ENCODE data around the gene SPATA46.

The SPATA46 gene

DNA sequence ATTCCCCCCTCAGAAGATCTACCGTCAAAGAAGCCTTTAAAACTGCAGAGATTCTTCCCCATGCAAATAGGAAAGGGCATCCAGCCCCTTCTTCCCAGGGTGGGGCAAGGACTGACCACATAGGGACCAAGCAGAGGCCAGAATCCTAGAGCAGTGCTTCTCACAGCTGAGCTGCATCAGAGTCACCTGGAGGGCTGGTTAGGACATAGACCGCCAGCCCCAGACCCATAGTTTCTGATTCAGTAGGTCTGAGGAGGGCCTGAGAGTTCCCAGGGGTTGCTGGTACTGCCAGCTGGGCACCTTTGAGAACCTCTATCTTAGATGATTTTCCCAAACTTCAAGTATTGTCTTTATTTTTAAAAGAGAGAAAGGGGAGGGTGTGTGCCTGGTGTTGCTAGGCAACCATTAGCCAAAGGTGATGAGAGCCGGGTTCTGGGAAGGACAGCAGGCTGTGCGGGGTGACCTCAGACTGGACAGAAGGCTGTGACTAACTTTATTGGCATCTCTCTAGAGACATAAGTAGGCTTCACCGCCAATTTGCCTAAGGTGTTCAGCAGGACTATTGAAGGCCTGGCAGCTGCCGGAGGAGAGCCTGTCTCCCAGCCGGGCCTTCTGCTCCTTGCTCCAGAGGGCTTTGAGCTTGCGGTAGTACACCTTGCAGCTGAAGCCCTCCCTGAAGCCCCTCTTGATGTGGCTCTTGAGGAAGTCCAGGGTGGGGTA, 3.0 kb downstream of the SPATA46 start:
- DNase-seq (ENCODE audit: low read depth in 2 of 2): no peak

DNA sequence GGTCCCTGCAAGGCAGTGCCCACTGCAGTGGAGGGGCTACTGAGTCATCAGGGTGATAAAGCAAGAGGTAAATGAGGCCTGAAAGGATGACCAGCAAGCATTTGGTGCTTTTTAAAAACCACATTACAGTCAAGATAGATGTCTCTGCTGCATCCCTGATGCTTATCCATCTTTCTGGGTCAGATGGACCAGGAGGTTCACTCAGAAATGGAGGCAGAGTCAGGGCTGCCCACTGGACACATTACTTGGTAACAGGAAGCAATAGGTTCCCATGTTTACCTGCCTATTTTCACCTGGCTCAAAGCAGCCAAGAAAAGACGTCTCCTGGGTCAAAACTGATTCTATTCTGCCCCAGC, 3.6 kb downstream of the SPATA46 start:
- DNase-seq (ENCODE audit: low read depth in 2 of 2): no peak

DNA sequence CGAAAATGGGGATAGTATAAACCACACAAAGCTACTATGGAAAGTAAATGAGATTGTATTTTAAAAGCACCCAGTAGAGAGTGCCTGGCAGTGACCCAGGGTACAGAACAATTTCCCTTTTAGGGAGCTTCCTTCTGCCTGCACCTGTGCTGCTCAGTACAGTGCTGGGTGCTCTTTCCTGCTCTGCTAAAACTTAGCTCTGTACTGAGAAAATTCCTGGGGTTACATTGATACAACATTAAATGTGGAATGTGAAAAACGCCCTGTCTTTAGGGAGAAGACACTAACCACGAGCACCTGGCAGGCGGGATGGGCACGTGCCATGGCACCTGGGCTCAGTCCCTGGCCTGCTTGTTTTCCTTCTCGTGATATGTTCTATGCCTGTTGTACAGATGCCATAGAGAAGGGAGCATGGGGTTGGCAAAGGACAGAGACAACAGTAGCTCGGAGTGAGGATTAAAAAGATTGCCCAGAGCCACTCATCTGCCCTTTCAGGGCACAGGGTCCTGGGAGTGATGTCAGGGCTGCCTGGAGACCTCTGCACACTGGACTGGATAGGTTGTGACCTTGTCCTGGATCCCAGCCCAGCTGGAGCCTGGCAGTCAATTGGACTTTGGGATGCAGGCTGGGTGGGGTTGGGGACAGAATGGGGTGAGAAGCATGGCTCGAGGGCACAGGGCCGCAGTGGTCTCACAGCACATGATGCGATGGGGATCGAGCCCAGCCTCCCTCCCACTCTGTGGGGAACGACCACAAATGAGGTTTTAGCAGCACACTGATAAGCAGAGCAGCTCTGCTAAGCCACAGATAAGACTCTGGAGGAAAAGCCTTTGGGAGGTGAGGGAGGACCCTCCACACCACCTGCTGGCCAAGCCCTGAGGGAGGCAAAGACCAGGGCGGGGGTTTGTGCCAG, 4.2 kb downstream of the SPATA46 start:
- DNase-seq (ENCODE audit: low read depth in 2 of 2): no peak

DNA sequence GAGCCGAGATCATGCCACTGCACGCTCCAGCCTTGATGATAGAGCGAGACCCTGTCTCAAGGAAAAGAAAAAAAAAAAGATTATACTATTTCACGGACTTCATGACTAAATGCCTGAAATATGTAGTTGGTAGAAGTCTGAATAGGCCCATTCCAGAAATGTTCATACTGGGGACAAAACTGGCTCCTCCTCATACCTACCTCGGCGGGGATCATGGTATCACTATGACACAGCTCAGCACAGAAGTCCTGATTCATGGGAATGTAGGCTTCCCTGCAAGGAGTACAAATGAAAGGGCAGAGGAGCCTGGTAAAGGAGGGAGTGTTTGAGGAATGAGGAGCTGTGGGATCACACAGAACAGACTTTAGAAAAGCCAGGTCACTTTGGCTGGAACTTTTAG, 5.0 kb downstream of the SPATA46 start:
- no peak for DNase-seq (ENCODE audit: low read depth in 2 of 2)

DNA sequence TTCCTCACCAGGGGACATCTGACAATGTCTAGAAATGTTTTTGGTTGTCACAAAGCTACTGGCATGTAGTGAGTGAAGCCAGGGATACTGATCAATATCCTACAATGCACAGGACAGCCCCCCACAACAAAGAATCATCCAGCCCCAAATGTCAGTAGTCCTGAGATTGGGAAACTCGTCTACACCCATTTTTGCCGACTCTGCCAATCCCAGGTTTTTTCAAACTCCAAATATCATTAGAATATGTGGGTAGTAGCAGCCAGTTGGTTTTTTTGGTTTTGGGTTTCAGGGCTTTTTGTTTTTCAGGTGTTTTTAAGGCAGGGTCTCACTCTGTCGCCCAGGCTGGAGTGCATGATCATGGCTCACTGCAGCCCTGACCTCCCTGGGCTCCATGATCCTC, 5.9 kb downstream of the SPATA46 start:
- no peak for DNase-seq (ENCODE audit: low read depth in 2 of 2)

DNA sequence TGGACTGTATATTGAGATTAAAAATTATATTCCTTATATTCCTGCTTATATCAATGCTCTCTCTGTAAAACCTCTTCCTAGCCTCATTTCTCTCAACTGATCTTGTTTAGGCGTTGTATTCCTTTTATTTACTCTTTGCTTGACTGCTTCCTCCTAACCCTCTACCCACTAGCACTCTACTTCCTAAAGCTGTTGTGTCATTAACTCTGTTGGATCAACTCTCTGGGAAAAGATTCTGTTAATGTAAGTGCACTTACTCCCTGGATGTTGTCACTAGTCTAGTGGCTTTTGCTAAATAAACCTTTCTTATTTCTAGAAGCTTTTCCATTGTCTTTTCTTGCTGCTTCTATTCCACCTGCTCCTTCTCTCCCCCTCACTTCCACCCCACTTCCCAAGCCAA, 6.5 kb downstream of the SPATA46 start:
- no peak for DNase-seq (ENCODE audit: low read depth in 2 of 2)

DNA sequence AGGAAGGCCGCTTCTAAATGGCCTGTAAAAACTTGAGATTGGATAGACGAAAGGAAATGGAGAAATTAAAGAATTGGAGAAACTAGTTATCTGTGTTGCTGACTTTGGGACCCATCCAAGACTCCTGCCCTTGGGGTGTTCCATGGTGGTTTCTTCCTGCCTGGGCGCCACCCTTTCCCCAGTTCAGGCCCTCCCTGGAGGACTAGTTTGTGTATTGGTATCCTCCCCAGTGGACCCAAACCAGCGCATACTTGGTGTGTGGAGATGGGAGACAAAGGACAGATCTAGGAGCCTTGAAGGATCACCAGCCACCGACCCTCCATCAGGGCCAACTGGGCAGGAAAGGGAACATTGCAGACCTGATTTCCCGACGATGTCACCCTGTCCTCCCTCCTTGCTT, 7.1 kb downstream of the SPATA46 start:
- no peak for DNase-seq (ENCODE audit: low read depth in 2 of 2)

DNA sequence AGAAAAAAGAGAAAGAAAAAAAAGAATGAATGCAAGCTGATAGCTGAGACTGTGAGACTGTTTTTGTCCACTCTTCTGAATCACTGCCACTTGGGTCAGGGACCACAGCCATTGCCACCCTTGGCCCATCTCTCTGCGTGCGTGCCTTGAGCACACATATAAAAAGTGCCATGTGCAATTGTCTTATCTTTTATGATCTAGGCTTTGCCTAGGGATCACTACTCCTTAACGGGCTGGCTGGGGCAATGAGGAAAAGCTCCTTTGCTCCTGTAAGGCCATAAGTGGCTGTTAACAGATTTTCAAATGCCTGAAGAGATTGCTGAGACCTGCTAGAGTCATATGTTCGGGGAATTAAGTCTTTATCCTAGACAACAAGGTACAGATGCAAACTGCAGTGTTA, 8.2 kb downstream of the SPATA46 start:
- DNase-seq (ENCODE audit: low read depth in 2 of 2): no peak

DNA sequence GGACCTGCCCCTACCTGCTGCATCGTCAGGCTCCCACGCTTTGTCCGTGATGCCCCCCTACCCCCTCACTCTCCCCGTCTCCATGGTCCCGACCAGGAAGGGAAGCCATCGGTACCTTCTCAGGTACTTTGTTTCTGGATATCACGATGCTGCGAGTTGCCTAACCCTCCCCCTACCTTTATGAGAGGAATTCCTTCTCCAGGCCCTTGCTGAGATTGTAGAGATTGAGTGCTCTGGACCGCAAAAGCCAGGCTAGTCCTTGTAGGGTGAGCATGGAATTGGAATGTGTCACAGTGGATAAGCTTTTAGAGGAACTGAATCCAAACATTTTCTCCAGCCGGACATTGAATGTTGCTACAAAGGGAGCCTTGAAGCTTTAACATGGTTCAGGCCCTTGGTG, 8.9 kb downstream of the SPATA46 start:
- DNase-seq (ENCODE audit: low read depth in 2 of 2): no peak

DNA sequence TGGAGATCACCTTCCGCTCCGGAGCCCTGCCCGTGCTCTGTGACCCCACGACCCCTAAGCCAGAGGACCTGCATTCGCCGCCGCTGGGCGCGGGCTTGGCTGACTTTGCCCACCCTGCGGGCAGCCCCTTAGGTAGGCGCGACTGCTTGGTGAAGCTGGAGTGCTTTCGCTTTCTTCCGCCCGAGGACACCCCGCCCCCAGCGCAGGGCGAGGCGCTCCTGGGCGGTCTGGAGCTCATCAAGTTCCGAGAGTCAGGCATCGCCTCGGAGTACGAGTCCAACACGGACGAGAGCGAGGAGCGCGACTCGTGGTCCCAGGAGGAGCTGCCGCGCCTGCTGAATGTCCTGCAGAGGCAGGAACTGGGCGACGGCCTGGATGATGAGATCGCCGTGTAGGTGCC, 9.6 kb downstream of the SPATA46 start:
- DNase-seq (ENCODE audit: low read depth in 2 of 2): no peak

DNA sequence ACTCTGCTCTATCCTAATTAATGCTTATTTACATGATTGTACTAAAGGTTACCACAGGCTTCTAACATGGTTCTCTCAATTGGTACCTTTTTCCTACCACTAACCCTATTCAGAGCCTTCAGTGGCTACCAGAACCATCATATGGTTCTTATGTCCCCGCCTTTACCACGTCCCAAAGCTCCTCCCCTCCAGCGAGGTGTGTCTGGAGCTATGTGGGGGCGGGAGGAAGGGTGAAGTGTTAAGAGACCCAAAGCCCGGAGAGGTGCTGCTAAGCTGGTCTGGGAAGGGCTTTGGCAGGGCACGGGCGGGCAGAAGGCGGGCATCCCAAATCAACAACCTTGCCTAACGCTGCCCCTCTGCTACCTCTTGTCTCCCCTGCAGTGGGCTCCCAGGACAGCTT, 10.0 kb downstream of the SPATA46 start:
- no peak for DNase-seq (ENCODE audit: low read depth in 2 of 2)

DNA sequence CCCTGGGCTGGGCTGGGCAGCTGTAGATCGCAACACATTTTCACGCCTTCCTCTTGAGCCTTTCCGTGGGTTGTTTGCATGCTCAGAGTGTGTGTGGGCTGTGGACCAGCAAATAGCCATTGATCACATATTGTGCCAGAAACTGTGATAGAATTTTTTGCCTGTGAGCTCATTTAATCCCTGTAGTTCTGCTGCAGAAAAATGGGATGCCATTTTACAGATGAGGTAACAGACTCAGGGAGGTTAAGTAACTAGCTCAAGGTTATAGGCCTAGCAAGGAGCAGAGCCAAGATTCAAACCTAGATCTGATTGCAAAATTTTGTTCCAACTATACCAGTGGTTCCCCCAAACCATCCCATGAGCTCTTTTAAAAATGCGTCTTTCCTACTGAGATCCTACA, 10.5 kb downstream of the SPATA46 start:
- DNase-seq (ENCODE audit: low read depth in 2 of 2): no peak

DNA sequence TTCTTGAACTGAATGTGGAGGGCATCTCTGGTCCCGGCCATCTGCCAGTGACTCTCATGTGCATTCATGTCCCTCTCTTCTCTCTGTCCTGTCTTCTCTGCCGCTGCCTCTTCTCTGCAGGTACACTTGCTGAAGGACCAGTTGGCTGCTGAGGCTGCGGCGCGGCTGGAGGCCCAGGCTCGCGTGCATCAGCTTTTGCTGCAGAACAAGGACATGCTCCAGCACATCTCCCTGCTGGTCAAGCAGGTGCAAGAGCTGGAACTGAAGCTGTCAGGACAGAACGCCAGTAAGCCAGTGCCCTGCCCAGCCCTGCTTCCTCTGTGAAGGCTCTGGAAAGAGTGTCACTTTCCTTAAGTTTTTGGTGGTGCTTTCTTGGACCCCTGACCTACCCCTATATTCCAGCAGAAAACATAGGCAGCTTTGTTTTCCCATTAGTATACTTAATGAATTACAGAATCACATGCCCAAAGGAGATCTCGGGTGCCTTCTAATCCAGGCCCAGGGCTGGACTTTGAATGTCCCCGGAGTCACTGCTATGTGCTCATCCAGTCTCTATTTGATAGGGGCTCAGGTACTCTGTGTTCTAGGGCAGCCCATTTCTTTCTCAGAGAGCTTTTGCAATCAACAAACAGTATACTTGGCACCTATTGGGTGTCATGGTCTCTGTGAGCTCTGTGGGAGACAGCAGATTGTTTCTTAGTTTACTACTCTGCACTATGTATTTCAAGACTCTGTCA, 11.2 kb downstream of the SPATA46 start:
- DNase-seq (ENCODE audit: low read depth in 2 of 2): no peak

DNA sequence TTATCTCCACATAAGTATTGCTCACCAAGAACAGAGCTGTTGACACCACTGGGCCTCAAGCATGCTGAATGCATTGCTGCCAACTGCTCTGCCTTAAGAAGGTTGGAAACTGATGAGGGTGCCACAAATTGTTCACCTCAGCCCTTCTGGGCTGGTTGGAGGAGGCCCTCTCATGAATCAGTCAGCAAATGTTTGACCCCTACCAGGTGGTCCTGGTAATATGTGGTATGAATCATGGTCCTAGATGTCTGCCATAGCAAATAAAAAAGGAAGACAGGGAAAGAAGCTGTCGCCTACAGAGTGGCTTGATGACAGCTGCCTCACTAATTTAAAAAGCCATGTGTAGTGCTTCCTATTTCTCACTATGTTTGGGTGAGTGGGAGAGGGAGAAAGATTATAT, 12.2 kb downstream of the SPATA46 start:
- no peak for DNase-seq (ENCODE audit: low read depth in 2 of 2)

DNA sequence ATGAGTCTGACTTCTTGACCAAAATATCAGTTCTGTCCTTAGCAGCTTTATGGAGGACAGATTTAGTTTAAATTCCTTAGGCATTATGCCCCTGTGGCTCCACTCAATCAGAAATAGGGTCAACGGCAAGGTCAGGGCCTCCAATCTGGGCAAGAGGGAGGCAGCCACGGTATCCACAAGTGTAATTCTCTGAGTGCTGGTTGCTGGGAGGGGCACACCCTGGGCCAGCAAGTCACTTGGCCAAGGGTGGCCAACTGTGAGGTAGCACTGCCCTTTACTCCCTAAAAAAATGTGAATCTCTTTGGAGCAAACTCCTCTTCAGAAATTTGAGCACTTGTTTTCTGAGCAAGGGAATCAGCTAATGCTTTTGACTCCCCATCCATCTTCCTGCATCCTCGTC, 12.8 kb downstream of the SPATA46 start:
- DNase-seq (ENCODE audit: low read depth in 2 of 2): no peak

DNA sequence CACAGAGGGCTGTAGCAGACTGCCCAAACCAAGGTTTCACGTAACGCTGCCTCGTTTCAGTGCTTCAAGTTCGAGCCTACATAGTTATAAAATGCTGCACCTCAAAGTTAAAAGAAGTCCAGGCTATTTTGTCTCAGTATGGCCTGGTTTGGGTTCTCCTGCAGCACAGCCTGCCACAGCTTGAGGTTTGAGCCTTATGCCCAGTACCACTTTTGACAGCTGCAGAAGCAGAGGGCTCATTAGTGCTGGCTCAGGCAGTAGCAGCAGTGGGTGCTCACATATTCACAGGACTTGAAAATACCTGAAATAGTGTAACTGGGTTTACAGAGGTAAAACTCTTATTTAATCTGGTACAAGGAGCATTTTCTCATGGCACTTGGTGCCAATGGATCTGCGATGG, 15.3 kb downstream of the SPATA46 start:
- DNase-seq (ENCODE audit: low read depth in 2 of 2): no peak

DNA sequence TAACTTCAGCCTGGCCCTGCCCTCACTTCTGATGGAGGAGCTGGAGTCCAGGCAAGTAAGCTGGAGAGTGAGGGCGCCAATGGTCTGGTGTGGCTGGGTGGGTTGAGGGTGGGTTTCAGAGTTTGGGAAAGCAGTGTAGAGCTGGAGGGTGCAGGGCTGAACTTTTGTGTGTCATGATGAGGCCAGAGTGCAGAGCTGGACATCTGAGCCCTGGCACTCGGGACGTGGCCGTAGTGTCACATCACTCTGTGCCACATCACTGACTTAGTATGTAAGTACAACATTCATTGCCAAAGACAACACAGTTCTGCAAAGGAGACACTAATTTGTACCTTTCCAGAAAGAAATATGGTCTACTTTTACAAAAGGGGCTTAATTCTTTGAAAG, 15.8 kb downstream of the SPATA46 start:
- no peak for DNase-seq (ENCODE audit: low read depth in 2 of 2)

DNA sequence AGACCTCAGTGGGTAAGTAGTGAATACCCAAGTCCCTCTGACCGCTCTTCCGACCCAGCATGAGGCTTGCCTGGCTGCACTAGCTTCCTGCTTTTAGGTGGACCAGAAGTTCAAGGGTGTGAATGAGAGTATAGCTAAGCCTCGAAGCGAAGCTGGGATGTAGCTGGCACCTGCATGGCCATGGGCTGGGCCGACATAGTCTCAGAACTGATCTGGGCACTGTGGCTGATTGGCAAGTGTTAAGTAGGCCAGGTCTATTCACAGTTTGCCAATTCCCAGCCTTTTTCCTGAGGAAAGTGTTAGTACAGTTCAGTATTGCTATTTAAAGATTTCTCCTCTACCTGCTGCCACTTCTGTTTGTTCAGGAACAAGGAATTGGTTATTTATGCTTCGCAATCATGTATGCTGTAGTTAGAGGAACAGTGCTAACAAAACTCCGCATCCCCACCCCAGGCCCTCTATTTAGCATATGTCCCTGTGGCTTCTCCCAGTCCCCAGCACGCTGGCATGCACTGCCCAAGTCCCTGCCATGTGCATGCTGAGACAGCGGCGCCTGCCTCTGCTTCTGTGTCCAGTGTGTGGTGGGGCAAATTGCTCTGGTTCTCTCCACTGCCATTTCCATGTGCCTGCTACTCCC, 16.3 kb downstream of the SPATA46 start:
- no peak for DNase-seq (ENCODE audit: low read depth in 2 of 2)

DNA sequence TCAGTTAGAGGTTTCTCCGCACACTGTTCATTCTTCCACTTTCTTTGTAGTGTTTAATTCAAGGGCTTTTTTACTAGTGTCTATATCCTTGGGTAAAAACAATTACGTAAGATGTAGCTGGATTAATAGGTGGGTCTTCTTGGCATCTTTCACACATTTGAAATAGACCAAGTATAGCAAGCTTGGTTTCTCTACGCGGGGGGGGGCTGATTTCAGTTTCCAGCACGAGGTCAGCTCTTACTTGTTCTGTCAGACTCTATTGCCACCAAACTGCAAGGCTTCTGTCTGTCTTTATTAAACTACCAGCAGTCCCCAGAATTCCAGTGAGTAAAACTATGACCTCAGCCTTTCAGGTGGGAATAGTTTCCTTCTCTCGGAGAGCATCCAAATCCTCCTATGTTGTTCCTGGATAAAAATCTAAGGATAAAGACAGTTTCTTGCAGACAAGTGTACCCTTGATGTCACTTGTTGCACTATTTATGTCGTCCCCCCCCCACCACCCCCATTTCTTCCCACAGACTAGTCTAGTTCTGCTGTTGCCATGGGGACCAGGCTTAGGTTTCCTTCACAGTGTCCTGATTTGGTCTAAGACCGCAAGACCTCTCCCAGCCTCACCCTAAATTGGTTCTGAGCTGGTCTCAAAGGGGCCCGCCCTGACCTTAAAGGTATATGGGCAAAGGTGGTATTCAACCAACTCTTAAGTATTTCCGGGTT, 17.0 kb downstream of the SPATA46 start:
- DNase-seq (ENCODE audit: low read depth in 2 of 2): no peak

DNA sequence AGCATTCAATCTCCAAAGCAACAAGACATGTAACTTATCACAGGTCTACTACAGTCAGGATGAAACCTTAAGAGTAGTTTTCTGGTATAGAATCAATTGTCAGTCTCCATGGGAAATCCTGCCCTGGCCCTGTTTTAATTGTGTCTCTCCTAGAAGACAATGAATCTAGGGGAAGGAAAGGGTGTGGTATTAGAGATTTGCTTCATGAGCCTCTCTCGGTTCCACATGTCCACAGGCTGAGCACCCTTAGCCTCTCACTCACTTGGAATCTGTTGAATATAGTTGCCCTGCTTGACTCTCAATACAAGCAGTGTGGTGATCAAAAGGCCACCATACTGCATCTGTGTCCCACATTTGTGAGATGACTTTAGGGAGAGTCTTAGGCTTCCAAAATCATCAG, 17.7 kb downstream of the SPATA46 start:
- no peak for DNase-seq (ENCODE audit: low read depth in 2 of 2)

DNA sequence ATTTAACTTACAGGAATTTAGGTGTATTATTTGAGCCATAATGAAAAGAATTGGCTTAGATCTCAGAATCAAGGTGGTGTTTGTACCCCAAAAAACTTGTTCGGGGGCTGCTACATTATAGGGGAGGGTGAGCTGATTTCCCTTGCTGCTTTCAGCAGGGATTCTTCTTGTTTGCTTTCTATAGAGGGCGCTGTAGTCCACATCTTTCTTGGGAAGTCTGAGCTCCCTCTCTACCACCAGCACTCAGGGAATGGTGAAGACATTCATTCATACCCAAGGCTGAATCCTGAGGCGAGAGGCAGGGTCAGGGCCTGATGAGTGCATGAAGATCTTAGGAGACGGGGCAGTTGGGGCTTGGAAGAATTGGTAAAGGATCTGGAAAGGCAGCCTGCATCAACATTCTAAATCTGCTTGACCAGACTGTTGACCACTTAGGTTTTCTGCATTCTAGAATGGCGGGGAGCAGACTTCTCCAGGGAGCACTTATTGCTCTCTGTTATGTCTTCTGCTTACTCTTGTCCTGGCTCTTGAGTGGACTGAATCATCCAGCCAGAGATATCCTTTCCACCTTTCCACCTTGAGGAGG, 18.9 kb downstream of the SPATA46 start:
- DNase-seq (ENCODE audit: low read depth in 2 of 2): no peak

All from stimulated activated CD8-positive, alpha-beta memory T cell treated with anti-CD3 and anti-CD28 coated beads, Interleukin-15, amount 100 ng/mL, for 48 hours (primary cell).